ENCODE results near the gene ELF3.

GRCh38 chr1:202007805-202008489 is 2.4 kb upstream of the ELF3 start:
- TF ChIP-seq CTCF (conservative IDR thresholded peaks at IDR 0.05; ENCODE audit: low read length) (no peak), EZH2phosphoT487 (IDR thresholded peaks at IDR 0.05; ENCODE audit: borderline replicate concordance, low read depth, low read length) (no peak)
